Endodermal cell (in vitro differentiated cells): ENCODE measurements around the gene KLHDC4. TPM values are rescaled to one million over a fixed set of nuclear protein-coding genes. Genes with fewer than 3 reads are reported as not detected.
A peak's percentile ranks its signal among the peaks of the same experiment; 100 is the strongest.

Source experiments
- DNase-seq: peaks from one replicate; pipeline ENCODE4 v3.0.0-alpha.2; 2017
- H3K27ac ChIP-seq: 2 replicates; pipeline ENCODE4 v1.5.1; 2013; ENCODE audit warnings: mild to moderate bottlenecking, low read depth, low read length, moderate library complexity
- H3K27me3 ChIP-seq: 2 replicates; pipeline ENCODE4 v1.6.1; 2013; ENCODE audit warnings: mild to moderate bottlenecking, low read length, moderate library complexity; ENCODE audit not compliant: insufficient read depth, control insufficient read depth, poor library complexity, severe bottlenecking
- H3K36me3 ChIP-seq: 2 replicates; pipeline ENCODE4 v1.7.0; 2013; ENCODE audit warnings: mild to moderate bottlenecking, low read length, moderate library complexity; ENCODE audit not compliant: control insufficient read depth, insufficient read depth
- H3K4me1 ChIP-seq: one replicate; pipeline ENCODE4 v1.7.0; 2013; ENCODE audit warnings: low read length; ENCODE audit not compliant: control insufficient read depth, insufficient read depth
- H3K4me3 ChIP-seq: 2 replicates; pipeline ENCODE4 v1.5.1; 2013; ENCODE audit warnings: mild to moderate bottlenecking, low read length, moderate library complexity
- H3K9ac ChIP-seq: 2 replicates; pipeline ENCODE4 v1.6.1; 2013; ENCODE audit warnings: mild to moderate bottlenecking, low read length, moderate library complexity; ENCODE audit not compliant: poor library complexity, severe bottlenecking; ENCODE audit errors: extremely low read depth
- H3K9me3 ChIP-seq: 2 replicates; pipeline ENCODE4 v1.6.1; 2013; ENCODE audit warnings: mild to moderate bottlenecking, low read length, moderate library complexity; ENCODE audit not compliant: control insufficient read depth
- H3K27ac Mint-ChIP-seq: 2 replicates; pipeline ENCODE4 v1.8.0; 2020; ENCODE audit warnings: mixed read lengths
- H3K27me3 Mint-ChIP-seq: 2 replicates; pipeline ENCODE4 v1.8.0; 2021; ENCODE audit warnings: mild to moderate bottlenecking, mixed read lengths; ENCODE audit not compliant: insufficient read depth
- H3K36me3 Mint-ChIP-seq: 2 replicates; pipeline ENCODE4 v1.8.0; 2020; ENCODE audit warnings: low read depth, mixed read lengths
- H3K4me1 Mint-ChIP-seq: 2 replicates; pipeline ENCODE4 v1.8.0; 2020; ENCODE audit warnings: mixed read lengths
- H3K4me3 Mint-ChIP-seq: 2 replicates; pipeline ENCODE4 v1.8.0; 2020; ENCODE audit warnings: mild to moderate bottlenecking, moderate library complexity, mixed read lengths
- H3K9me3 Mint-ChIP-seq: 2 replicates; pipeline ENCODE4 v1.8.0; 2020; ENCODE audit warnings: mild to moderate bottlenecking, mixed read lengths
- CTCF ChIP-seq: fragments of 200-600 bp; sonication (generic); conservative IDR thresholded peaks from 2 replicates; pipeline ENCODE4 v1.5.0; 2021; ENCODE audit warnings: antibody characterized with exemption, mild to moderate bottlenecking
- WGBS, 2 experiments: methylation state at CpG; one replicate each; pipeline versions ENCODE4 v1.1.5 to v1.1.7; 2013; ENCODE audit warnings: missing lambda C conversion rate in 2 of 2, mixed read lengths in 1 of 2; ENCODE audit not compliant: insufficient coverage in 1 of 2, insufficient read length in 1 of 2; 5-methylcytosine and 5-hydroxymethylcytosine counted together
- total RNA-seq, 2 donors: library from RNA; stranded (reverse); fragmentation: NEBNext Ultra II Directional in 1 of 2; extraction: Animal tissue kit (Norgen Biotek cat#: 25700) in 1 of 2; gene quantifications; 2 replicates in 1 of 2; 3 replicates in 1 of 2; pipeline ENCODE4 v1.2.1, GENCODE V29; 2021

The KLHDC4 gene
- total RNA-seq, 2 donors from 2014 or later = 52.8 to 58.8 TPM

- Mint-ChIP-seq H3K27ac (no peak overlapping the region), H3K4me3 (no peak overlapping the region), H3K9me3 (no peaks in the 10 kb centered on the region), H3K27me3 (no peaks in the 10 kb centered on the region), H3K36me3 (no peaks in the 10 kb centered on the region), H3K4me1 (no peaks in the 10 kb centered on the region)
- Histone ChIP-seq H3K27ac (no peak overlapping the region), H3K27me3 (no peaks in the 10 kb centered on the region), H3K4me1 (no peaks in the 10 kb centered on the region), H3K9me3 (no peaks in the 10 kb centered on the region), H3K36me3 (no peaks in the 10 kb centered on the region), H3K4me3 (no peak overlapping the region), H3K9ac (no peak overlapping the region)
- DNase-seq = no peak
- no peak for TF ChIP-seq CTCF
- 93 to 97% methylated on average over 8 to 14 of the region's 14 CpGs for WGBS, 2 experiments
Measured at GRCh38 chr16:87794485-87795078, 28.8 kb upstream of the KLHDC4 start.

- no peak overlapping the region for H3K27ac Mint-ChIP-seq
- H3K36me3 ChIP-seq = no peaks in the 10 kb centered on the region
- no peak overlapping the region for H3K4me3 ChIP-seq
- no peak overlapping the region for H3K4me3 Mint-ChIP-seq
- WGBS, 2 experiments = 91 to 95% methylated on average over 6 to 7 of the region's 7 CpGs
- H3K27me3 Mint-ChIP-seq = no peaks in the 10 kb centered on the region
- TF ChIP-seq CTCF = no peak
- H3K4me1 ChIP-seq = no peaks in the 10 kb centered on the region
- no peaks in the 10 kb centered on the region for H3K4me1 Mint-ChIP-seq
- no peak overlapping the region for H3K9ac ChIP-seq
- H3K9me3 Mint-ChIP-seq = no peaks in the 10 kb centered on the region
- H3K36me3 Mint-ChIP-seq = no peaks in the 10 kb centered on the region
- no peak overlapping the region for H3K27ac ChIP-seq
- no peaks in the 10 kb centered on the region for H3K9me3 ChIP-seq
- no peaks in the 10 kb centered on the region for H3K27me3 ChIP-seq
- DNase-seq = no peak
Measured at GRCh38 chr16:87792205-87792565, 26.4 kb upstream of the KLHDC4 start.

GRCh38 chr16:87791295-87792204 lies 25.8 kb upstream of the KLHDC4 start:
- TF ChIP-seq CTCF = peak; percentile 30
- Mint-ChIP-seq H3K9me3 (no peaks in the 10 kb centered on the region), H3K36me3 (no peaks in the 10 kb centered on the region), H3K27me3 (no peaks in the 10 kb centered on the region), H3K27ac (no peak overlapping the region), H3K4me3 (no peak overlapping the region), H3K4me1 (no peaks in the 10 kb centered on the region)
- H3K27me3 ChIP-seq = no peaks in the 10 kb centered on the region
- no peak overlapping the region for H3K9ac ChIP-seq
- H3K36me3 ChIP-seq = no peaks in the 10 kb centered on the region
- no peaks in the 10 kb centered on the region for H3K9me3 ChIP-seq
- H3K27ac ChIP-seq = no peak overlapping the region
- WGBS, 2 experiments = 85 to 87% methylated on average over 13 to 31 of the region's 32 CpGs
- DNase-seq = peak; percentile 66
- H3K4me1 ChIP-seq = no peaks in the 10 kb centered on the region
- no peak overlapping the region for H3K4me3 ChIP-seq
